H4 (cell line): Measurements from ENCODE around the gene UMPS. TPM values are rescaled to one million over a fixed set of nuclear protein-coding genes. Genes with fewer than 3 reads are reported as not detected.

Experiments used
- total RNA-seq: library from RNA; depleted of rRNA; stranded (reverse); fragments of >200 nt; shearing (Covaris generic); gene quantifications from 2 replicates; pipeline ENCODE4 v1.2.3, GENCODE V29; 2014; rRNA removed

Gene UMPS
- total RNA-seq, 1 experiment from 2014 or later = 51.0 TPM

Other genes with a start within 250 kb of the UMPS start
- gene ITGB5, start 156.9 kb downstream of the UMPS start, total RNA-seq = 189 and 223 TPM in 2 replicates
- gene MUC13, start 204.3 kb downstream of the UMPS start, total RNA-seq = 0.12 and 0.14 TPM in 2 replicates